Activated T-helper 9 cell treated with anti-CD3 and anti-CD28 coated beads, Interleukin-2, amount 50 U/mL, for 16 hours (primary cell): ENCODE data around the gene CAP2.
"Not testable (repeated sequence)": the region's sequence is repeated elsewhere in the genome, so short reads cannot be mapped to it uniquely, and the experiment has no call there.

Source experiments
- DNase-seq: peaks from one replicate; pipeline ENCODE4 v3.0.0-alpha.2; 2020; ENCODE audit warnings: low read depth

Gene CAP2

GRCh38 chr6:17397764-17398194, 4.4 kb downstream of the CAP2 start:
- DNase-seq, result no peak

GRCh38 chr6:17405181-17405943, 12.0 kb downstream of the CAP2 start:
- DNase-seq, result not testable (repeated sequence)

GRCh38 chr6:17405944-17406245, 12.5 kb downstream of the CAP2 start:
- DNase-seq, result no peak

GRCh38 chr6:17408081-17408480, 14.7 kb downstream of the CAP2 start:
- no peak for DNase-seq

GRCh38 chr6:17410281-17410680, 16.9 kb downstream of the CAP2 start:
- DNase-seq, result no peak

GRCh38 chr6:17413313-17413750, 19.9 kb downstream of the CAP2 start:
- no peak for DNase-seq

- not testable (repeated sequence) for DNase-seq
These were observed 21.0 kb downstream of the CAP2 start for GRCh38 chr6:17414395-17414794.

- DNase-seq, result no peak
These were observed 21.9 kb downstream of the CAP2 start for GRCh38 chr6:17415321-17415720.

- no peak for DNase-seq
These were observed 23.4 kb downstream of the CAP2 start for GRCh38 chr6:17416806-17417205.

- DNase-seq, result no peak
These were observed 24.4 kb downstream of the CAP2 start for GRCh38 chr6:17417817-17418216.

GRCh38 chr6:17418281-17419188, 25.1 kb downstream of the CAP2 start:
- DNase-seq, result no peak

- no peak for DNase-seq
These were observed 25.8 kb downstream of the CAP2 start for GRCh38 chr6:17419189-17419575.

GRCh38 chr6:17420368-17420767, 27.0 kb downstream of the CAP2 start:
- DNase-seq, result no peak

GRCh38 chr6:17421406-17421805, 28.0 kb downstream of the CAP2 start:
- DNase-seq, result no peak

GRCh38 chr6:17423026-17423425, 29.6 kb downstream of the CAP2 start:
- DNase-seq, result no peak

GRCh38 chr6:17427062-17427461, 33.7 kb downstream of the CAP2 start:
- no peak for DNase-seq

GRCh38 chr6:17427617-17428016, 34.2 kb downstream of the CAP2 start:
- no peak for DNase-seq

GRCh38 chr6:17428595-17429120, 35.3 kb downstream of the CAP2 start:
- not testable (repeated sequence) for DNase-seq

GRCh38 chr6:17429383-17430061, 36.1 kb downstream of the CAP2 start:
- DNase-seq, result no peak

GRCh38 chr6:17431581-17431980, 38.2 kb downstream of the CAP2 start:
- DNase-seq, result no peak

GRCh38 chr6:17432356-17432755, 39.0 kb downstream of the CAP2 start:
- DNase-seq, result no peak

- DNase-seq, result no peak
These were observed 46.0 kb downstream of the CAP2 start for GRCh38 chr6:17439243-17439993.
